Stimulated activated CD8-positive, alpha-beta memory T cell treated with anti-CD3 and anti-CD28 coated beads, Interleukin-4, amount 100 ng/mL, for 4 hours (primary cell): ENCODE results near the gene C2CD4D.

Experiments
- DNase-seq, 2 donors: peaks; one replicate each; pipeline ENCODE4 v3.0.0-alpha.2; 2020; ENCODE audit warnings: low read depth in 2 of 2, low spot score in 1 of 2

The C2CD4D gene

DNA sequence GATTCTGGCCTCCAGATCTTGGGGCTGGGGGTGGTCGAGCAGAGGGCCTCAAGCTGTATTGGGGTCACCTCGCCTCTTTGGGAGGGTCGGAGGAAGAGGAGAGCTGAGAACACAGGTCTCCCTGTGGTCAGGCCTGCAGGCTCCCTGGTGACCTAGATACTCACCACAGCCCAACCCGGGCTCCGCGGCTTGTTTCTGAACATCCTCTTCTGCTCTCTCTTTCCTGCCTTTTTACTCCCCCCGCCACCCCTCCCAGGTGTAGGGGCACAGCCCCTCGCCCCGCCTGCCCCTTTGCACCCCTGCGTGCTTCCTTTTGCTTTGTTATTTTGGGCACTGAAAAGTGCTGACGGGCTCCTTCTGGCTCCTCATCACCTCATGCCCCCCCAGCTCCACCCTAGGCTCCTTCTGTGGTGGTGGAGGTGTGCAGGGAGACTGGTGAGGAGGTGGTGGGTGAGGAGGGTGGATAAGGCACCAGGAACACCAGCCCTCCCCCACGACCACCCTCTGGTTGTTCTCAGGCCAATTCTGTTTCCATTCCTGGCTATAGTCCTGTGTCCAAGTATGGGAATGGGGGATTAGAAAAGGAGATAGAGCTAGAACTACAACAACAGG lies 23.8 kb downstream of the C2CD4D start:
- no peak for DNase-seq

DNA sequence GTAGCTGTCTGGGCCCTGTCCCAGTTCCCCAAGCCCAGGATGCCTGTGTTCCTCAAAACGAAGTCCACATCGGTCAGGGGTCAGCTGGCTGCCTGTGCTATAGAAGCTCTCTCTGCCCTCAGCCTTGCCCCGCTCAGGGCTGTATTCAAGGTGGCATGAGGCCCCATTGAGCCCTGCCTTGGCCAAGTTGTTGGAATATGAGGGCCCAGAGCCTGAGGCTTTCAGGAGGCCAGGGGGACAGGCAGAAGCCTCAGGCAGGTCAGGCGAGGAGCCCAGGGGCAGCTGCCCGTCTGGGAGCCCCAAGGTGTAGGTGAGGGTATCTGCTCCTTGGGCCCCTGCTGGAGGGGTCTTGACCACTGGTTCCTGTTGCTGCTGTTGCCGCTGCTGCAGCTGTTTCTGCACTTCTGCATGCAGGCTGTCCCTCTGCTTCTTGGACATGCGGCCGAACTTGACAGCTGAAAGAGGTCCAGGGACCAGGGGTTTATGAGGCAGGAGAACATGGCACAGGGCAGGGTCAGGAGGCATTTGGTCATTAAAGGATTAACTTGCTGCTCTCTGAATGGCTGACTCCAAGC lies 24.6 kb downstream of the C2CD4D start:
- DNase-seq: no peak

DNA sequence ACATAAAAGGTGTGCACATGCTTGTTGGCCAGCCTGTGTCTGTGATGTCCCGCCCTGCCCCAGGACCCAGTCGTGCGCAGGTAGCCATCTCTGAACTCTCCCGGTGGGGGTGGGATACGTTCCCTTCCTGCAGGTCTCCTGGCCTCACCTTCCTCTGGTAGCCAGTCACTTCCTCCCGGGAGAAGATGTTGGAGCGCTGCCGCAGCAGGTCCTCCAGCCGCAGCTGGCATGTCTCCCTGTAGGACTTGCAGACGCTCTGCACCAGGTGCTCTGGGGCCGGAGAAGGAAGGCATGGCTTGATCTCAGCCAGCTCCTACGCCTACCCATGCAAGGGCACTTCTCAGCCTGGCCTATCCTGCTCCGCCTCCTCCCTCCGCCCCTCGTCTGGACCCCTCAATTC lies 25.2 kb downstream of the C2CD4D start:
- DNase-seq: no peak

DNA sequence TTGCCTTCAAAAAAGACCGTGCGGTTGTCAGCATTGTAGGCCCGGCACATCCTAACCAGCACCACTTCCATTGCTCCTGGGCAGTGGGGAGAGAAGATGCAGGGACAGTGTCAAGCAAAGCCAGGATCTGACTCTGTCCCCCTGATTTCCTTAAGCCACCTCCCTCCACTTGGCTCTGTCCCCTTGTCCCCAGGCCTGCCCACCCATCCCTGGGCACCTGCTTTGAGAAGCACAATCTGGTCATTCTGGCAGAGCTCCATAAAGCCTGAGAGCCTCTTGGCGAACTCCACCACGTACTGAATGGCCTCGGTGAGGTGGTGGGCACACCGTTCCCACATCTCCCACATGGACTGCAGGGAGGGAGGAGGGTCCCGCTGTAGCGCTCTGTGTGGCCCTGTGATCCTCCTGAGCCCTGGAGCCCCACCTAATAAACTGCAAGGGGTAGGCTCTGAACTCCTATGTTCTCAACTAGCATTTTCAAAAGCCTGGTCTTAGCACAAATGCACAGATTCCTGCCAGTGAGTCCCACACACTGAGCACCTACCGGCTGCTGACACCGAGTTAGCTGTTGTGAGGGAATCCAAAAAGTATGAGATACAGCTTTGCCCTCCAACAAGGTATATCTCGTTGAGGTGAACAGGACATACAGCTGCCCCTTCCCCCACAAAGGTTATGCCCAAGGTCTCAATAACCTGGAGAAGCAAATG lies 26.2 kb downstream of the C2CD4D start:
- DNase-seq: no peak

GRCh38 chr1:151811181-151811580 lies 28.4 kb downstream of the C2CD4D start:
- no peak for DNase-seq

DNA sequence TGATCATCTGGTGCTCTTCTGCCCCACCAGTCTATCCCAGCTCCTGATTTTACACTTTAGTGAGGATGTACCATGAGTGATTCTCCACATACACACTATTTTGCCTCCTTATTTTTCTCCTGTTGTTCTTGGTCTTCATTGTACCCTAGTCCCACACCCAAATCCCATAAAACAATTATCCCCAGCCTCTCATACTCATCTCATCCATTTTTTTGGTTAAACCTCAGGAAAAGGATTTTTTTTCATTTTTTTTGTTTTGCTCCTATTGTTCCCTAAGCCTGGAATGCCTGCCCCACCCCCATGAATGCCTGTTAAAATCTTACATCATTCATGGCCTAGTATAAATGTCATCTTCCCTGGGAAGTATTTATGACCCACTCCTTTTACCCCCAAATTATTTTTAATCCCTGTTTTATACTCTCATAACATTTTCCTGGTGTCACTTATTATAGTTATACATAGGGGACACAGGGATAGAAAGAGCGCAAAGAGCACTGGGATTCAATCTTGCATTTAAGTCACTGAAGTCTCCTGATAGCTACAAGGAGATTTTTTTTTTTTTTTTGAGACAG lies 29.5 kb downstream of the C2CD4D start:
- DNase-seq: no peak

DNA sequence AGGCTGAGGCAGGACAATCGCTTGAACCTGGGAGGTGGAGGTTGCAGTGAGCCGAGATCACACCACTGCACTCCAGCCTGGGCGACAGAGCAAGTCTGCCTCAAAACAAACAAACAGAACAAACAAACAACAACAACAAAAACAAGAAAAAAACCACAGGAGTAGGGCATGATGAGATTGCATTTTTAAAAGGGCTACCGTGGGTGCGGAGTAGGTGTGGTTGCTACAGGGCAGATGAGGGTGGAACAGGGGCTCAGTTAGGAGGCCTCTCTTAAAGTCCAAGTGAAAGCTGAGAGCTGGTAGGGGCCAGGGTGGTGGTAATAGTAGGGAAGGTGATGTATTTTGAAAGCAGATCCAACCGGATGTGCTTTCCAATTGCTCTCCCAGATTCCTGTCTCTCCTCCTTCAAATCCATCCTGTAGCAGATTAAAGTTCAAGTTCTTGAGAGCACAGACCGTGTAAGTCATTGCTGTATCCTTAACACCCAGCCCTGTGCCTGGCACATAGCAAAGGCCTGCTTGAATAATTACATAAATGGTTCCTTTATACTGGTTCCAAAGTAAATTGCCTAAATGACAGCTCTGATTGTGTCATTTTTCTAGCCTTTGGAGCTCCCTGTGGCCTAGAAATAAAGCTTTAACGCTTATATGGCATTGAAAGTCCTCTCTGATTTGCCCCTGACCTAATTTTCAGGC lies 30.2 kb downstream of the C2CD4D start:
- no peak for DNase-seq

DNA sequence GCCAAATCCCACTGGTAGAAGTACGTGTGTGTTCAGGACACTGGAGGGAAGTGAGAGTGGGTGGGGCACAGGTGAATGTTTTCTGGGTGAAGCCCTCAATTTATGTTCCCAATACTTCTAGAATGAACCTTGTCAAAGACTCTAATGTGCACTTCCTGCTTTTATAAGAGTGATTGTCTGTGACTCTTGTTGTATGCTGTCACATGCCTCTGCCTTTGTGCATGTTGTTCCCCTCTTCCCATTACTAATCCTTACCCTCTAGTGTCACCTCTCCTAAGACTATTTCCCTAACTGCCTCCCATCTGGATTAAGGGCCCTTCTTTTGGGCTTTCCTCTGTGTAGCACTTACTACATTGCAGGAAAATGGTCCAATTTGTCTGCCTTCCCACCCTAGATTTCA lies 31.9 kb downstream of the C2CD4D start:
- DNase-seq: no peak

DNA sequence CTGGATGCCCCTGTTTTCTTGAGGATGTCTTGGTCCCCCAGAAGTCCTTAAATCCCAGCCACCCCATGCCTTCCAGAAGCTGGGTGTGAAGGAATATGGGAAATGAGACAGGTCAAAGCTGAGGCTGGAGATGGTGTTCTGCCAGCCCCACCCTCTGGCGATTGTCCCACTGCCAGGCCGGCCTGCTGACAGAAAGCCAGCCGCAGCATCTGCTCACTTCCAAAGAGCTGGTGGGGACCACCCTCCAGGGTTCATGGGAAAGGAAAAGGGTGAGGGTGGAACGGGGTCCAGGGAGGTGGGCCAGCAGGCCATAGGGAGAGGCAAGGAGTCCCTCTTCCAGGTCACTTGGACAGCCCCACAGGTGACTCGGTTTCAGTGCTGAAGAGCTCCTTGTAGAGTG lies 32.5 kb downstream of the C2CD4D start:
- no peak for DNase-seq

- no peak for DNase-seq
These were observed 33.5 kb downstream of the C2CD4D start for GRCh38 chr1:151806170-151806569.

DNA sequence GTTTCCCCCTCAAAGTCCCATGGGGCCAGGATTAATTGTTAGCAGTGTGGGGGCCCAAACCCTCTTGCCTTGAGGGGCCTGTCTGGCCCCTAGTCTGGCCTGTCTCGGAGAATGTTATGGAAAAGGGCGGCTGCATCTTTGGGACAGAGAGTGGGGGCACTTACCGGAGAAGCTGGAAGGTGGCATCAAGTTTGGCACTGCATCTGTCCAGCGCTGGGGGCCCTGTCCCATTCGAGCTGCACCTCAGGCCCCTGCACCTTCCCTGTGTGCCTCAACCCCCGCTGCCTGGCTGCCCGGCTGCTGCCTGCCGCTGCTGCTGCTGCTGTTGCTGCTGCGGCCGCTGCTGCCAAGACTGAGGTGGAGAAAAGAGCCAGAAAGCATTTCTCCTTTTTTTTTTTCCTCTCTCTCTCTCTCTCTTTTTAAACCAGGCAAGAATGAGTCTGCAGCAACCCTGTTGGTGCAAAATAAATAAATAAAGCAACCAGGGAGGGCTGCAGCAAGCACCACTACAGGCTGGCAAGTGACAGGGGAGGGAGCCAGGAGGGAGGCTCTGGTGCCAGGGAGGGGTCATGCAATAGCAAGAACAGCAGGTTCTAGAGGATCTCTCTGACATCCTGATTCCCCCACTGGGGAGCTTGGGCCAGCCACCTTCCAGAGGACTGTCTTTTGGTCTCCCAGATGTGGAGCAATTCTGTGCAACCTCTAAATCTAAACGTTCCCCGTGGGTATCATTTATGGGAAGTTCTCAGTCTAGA lies 34.4 kb downstream of the C2CD4D start, which contains the start of gene LINGO4:
Gene LINGO4 (minus strand): TSS at position 354 of the 755 bp plus-strand sequence. CDS start 2,715 bp downstream, outside the sequence.
- DNase-seq: no peak

- no peak for DNase-seq
These were observed 35.7 kb downstream of the C2CD4D start for GRCh38 chr1:151803915-151804314.

- no peak for DNase-seq
These were observed 36.5 kb downstream of the C2CD4D start for GRCh38 chr1:151803164-151803563.

- DNase-seq: no peak
These were observed 37.2 kb downstream of the C2CD4D start for GRCh38 chr1:151802372-151802771.

DNA sequence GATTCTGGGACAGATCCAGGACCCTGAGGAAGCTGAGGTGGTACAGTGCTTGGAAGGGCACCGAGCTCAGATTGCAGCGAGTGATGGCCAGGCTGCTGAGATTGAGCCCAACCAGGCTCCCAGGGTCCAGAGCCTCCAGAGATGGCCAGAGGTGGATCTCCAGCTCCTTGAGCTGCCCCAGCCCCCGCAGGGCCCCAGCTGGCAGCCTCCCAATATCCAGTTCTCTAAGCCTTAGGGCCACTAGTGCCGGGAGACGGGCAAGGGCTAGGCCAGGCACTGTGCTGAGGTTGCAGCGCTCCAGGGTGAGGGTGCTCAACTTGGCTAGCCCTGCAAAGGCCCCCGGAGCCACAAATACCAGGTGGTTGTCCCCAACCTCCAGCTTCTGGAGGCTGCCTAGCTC lies 37.8 kb downstream of the C2CD4D start:
- DNase-seq: no peak

DNA sequence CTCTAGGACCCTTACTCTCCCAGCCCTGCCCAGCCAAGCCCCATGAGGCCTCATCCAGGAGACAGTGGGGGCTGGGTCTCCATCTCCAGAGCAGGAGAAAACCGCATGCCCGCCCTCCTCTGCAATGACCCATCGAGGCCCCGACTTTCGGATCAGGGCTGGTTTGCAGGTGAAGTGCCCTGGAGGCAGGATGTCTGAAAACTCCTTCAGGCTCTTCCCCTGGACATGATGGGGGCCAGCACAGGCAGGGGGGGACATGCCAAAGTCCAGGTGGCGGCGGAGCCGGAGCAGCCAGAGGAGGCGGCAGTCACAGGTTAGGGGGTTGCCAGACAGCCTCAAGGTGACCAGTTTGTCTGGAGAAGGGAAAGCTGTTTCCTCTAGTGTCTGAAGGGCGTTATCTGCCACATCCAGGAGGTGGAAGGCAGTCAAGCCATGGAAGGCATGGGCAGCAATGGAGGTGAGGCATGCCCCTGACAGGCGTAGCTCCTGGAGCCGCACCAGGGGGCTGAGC lies 38.3 kb downstream of the C2CD4D start:
- no peak for DNase-seq

- DNase-seq: no peak
These were observed 38.8 kb downstream of the C2CD4D start for GRCh38 chr1:151800830-151801229.

- no peak for DNase-seq
These were observed 40.2 kb downstream of the C2CD4D start for GRCh38 chr1:151799179-151800022.

DNA sequence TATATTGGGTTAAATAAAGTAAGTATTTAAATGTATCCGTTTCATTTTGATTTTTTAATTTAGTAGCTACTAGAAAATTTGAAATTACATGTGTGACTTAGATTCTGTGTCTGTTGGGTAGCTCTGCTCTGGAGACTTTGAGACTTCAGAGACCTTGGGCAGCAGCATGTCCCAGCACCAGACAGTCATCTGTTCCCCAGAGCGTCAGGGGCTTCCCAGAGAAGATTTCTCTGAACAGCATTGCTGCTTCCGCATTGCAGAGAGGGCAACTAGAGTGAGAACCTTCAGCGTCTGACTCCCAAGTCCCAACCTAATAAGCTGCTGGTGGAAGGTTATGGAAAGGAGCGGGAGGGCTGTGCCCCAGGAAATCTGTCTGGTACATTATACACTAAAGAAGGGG lies 41.0 kb downstream of the C2CD4D start:
- no peak for DNase-seq
